NB4 (cell line): ENCODE results near the gene TENM4.

Experiments used
- CTCF ChIP-seq: IDR thresholded peaks from one replicate; pipeline ENCODE4 v1.5.1; 2012; ENCODE audit warnings: low read depth, low read length
- MYC ChIP-seq: IDR thresholded peaks from 2 replicates; pipeline ENCODE4 v1.6.1; 2011; ENCODE audit warnings: low read depth, low read length
- POLR2A ChIP-seq: IDR thresholded peaks from 2 replicates; pipeline ENCODE4 v1.6.1; 2011; ENCODE audit warnings: mild to moderate bottlenecking; ENCODE audit not compliant: insufficient read length; ENCODE audit errors: extremely low read depth

GRCh38 chr11:79147731-79148130, 293.1 kb downstream of the TENM4 start:
- TF ChIP-seq CTCF (no peak), POLR2A (no peak), MYC (no peak)
